Measurements from ENCODE around the gene SLC24A5. TPM values are rescaled to one million over a fixed set of nuclear protein-coding genes. Genes with fewer than 3 reads are reported as not detected.

Gene SLC24A5
- not detected in 2 replicates for total RNA-seq

DNA sequence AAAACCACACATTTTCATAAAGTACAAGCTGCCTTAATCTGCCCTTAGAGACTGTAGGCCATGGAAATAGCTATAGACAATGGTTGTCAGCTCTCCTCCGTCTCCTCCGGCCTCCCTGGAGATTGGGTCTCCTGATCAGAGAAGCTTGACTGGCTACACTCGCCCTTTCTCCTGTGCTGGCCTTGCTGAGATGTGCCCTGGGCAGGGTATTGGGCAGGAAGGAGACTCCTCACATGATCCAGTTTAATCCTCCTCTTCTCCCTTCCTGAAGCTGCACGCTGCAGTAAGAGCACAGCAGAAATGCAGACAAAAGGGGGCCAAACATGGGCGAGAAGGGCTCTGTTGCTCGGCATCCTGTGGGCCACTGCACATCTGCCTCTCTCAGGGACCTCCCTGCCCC, at the start of gene SLC24A5:
TSS of gene SLC24A5 (plus strand) at position 246 of the 400 bp plus-strand sequence. CDS start at position 301, 55 bp downstream.

DNA sequence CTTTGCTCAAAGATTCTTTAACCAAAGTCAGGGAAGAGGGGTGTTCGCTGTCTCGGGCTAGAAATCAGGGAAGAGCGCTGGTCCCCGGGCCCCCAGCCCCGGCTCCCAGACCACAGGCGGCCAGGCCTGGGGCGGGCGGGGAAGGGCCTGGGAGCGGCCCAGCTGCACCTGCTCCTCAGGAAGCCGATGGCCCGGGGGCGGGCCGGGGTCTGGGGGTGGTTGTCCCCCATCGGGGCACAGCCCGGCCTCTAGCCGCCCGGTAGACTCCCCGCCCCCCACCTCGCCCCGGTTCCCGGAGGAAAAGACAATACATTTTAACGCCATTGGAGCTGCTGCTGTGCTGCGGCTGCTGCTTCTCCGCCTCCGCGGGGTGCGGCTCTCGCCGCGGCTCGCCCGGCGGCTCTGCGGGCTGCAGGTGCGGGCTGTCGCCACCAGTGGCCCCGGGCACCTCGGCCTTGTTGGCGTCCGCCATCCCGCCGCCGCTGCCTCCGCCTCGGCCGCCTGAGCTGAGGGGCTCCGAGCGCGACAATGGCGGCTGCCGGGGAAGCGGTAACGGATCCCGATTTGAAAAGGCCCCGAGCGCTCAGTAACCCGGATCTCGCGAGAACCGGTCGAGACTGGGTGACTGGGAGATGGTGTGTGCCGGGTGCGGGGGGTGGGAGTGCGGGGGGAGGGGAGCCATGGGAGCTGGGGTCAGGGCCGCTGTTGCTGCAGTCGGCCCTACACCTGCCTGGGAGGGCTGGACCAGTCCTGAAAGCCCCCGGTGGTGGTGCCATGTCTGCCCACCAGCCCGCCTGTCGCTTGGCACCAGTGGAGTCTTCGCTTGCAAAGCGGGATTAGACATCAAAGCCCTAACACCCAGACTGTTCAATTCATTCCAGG, 57.2 kb downstream of the SLC24A5 start, which contains the start of gene MYEF2:
TSS of gene MYEF2 (minus strand) at position 530 of the 882 bp plus-strand sequence. CDS start at position 472, 58 bp downstream.

DNA sequence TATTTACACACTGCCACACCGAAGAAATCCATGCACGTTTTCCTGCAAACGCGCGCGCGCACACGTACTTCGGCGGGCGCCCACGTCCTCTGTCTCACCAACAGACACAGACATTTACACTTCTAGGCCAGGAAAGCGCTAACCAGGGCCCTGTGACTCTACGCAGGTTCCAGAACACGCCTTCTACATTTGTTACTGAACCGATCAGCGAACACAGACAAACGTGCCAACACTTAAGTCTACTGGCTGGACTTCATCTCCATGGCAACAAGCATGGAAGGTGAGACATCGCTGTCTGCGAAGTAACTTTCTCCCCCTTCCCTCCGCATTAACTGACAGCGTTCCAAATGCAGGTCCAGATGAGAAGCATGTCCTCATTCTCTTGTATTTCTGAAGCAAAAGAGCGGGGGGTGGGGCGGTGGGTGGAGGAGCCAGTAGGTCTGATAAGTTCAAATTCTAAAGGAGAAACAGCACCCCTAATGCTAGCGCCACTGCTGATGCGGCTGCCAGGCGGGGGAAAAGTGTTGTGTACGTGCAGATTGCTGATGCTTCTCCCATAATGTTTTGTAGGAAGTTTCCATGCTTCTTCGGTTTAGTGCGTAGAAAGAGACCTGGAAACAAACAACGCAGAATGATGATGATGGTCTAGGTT, 70.9 kb downstream of the SLC24A5 start, which contains the start of gene CTXN2:
TSS of gene CTXN2 (plus strand) at position 92 of the 652 bp plus-strand sequence. CDS start 9,636 bp downstream, outside the sequence.

Other genes starting within 250 kb of the SLC24A5 start
- gene MYEF2, start 57.3 kb downstream of the SLC24A5 start, total RNA-seq, result 0.71 and 2.0 TPM in 2 replicates
- gene CTXN2, start 70.7 kb downstream of the SLC24A5 start, total RNA-seq, result not detected in 2 replicates
- not detected in 2 replicates for gene SLC12A1, start 85.3 kb downstream of the SLC24A5 start, total RNA-seq
- 35.3 and 50.8 TPM in 2 replicates for gene DUT, start 210.4 kb downstream of the SLC24A5 start, total RNA-seq

Measured in smooth muscle cell of bladder (primary cell).